GM18520 (cell line): ENCODE data around the gene UPK1A.
"Not testable (repeated sequence)": the region's sequence is repeated elsewhere in the genome, so short reads cannot be mapped to it uniquely, and the experiment has no call there.

Experiments
- ATAC-seq: cut with Tn5 transposase; IDR thresholded peaks from one replicate; pipeline ENCODE4 v1.9.1; 2021; ENCODE audit not compliant: unreplicated experiment

UPK1A gene

GRCh38 chr19:35689836-35690235 is 23.5 kb downstream of the UPK1A start:
- no peak for ATAC-seq

GRCh38 chr19:35691106-35691505 is 24.8 kb downstream of the UPK1A start:
- ATAC-seq, result not testable (repeated sequence)

GRCh38 chr19:35692010-35692409 is 25.7 kb downstream of the UPK1A start:
- no peak for ATAC-seq

- ATAC-seq, result no peak
Measured at GRCh38 chr19:35693422-35693821, 27.1 kb downstream of the UPK1A start.

GRCh38 chr19:35693835-35694599 is 27.7 kb downstream of the UPK1A start:
- ATAC-seq, result peak; percentile 88

- no peak for ATAC-seq
Measured at GRCh38 chr19:35695895-35696422, 29.6 kb downstream of the UPK1A start.

- ATAC-seq, result no peak
Measured at GRCh38 chr19:35696835-35697234, 30.5 kb downstream of the UPK1A start.

GRCh38 chr19:35702223-35703012 is 36.1 kb downstream of the UPK1A start:
- ATAC-seq, result peak; percentile 98

GRCh38 chr19:35703343-35703742 is 37.0 kb downstream of the UPK1A start:
- no peak for ATAC-seq

- ATAC-seq, result no peak
Measured at GRCh38 chr19:35704218-35704617, 37.9 kb downstream of the UPK1A start, which contains the start of gene ZBTB32. Gene ZBTB32 (plus strand): TSS chr19:35704558. CDS start chr19:35714627, 10,069 bp downstream.

GRCh38 chr19:35708391-35708790 is 42.1 kb downstream of the UPK1A start:
- ATAC-seq, result no peak

GRCh38 chr19:35710784-35711723 is 44.7 kb downstream of the UPK1A start:
- ATAC-seq, result peak; percentile 23

GRCh38 chr19:35712567-35713505 is 46.5 kb downstream of the UPK1A start:
- ATAC-seq, result no peak

- no peak for ATAC-seq
Measured at GRCh38 chr19:35713506-35713850, 47.2 kb downstream of the UPK1A start.

- no peak for ATAC-seq
Measured at GRCh38 chr19:35713904-35714495, 47.7 kb downstream of the UPK1A start.

- no peak for ATAC-seq
Measured at GRCh38 chr19:35714601-35715354, 48.5 kb downstream of the UPK1A start.

- no peak for ATAC-seq
Measured at GRCh38 chr19:35715355-35715809, 49.1 kb downstream of the UPK1A start.

GRCh38 chr19:35715981-35716800 is 49.9 kb downstream of the UPK1A start:
- ATAC-seq, result no peak
